Measurements from ENCODE around the gene GSG1. TPM values are rescaled to one million over a fixed set of nuclear protein-coding genes. Genes with fewer than 3 reads are reported as not detected.

GSG1 gene
- total RNA-seq, 1 donor from 2014 or later: not detected

- intact Hi-C loops (cut with DNase I): no loop called here
- no peak for ATAC-seq
Observed at GRCh38 chr12:13124656-13125505, 21.4 kb upstream of the GSG1 start.

GRCh38 chr12:13121568-13121967, 18.1 kb upstream of the GSG1 start:
- ATAC-seq (peak; percentile 44), DNase-seq (ENCODE audit: missing footprints) (no peak)
- intact Hi-C loops (cut with DNase I): no loop called here

More at GRCh38 chr12:13124656-13125505, 21.4 kb upstream of the GSG1 start:
- no peak for DNase-seq (ENCODE audit: missing footprints)

GRCh38 chr12:13120413-13120812, 16.9 kb upstream of the GSG1 start:
- DNase-seq (ENCODE audit: missing footprints) (no peak), ATAC-seq (no peak)
- intact Hi-C loops (cut with DNase I): no loop called here

- no peak for ATAC-seq
- intact Hi-C loops (cut with DNase I): no loop called here
- DNase-seq (ENCODE audit: missing footprints): no peak
Observed at GRCh38 chr12:13119826-13120225, 16.4 kb upstream of the GSG1 start.

- intact Hi-C loops (cut with DNase I): no loop called here
- ATAC-seq (peak; percentile 45), DNase-seq (ENCODE audit: missing footprints) (no peak)
Observed at GRCh38 chr12:13117029-13117428, 13.6 kb upstream of the GSG1 start.

- DNase-seq (ENCODE audit: missing footprints) (no peak), ATAC-seq (peak; percentile 15)
- intact Hi-C loops (cut with DNase I): no loop called here
Observed at GRCh38 chr12:13116259-13116658, 12.8 kb upstream of the GSG1 start.

GRCh38 chr12:13114251-13115052, 11.0 kb upstream of the GSG1 start:
- intact Hi-C loops (cut with DNase I): loop anchor here (2.0 kb wide), 1 partner anchor 14 kb away; no protein-coding TSS in a partner anchor
- ATAC-seq (no peak), DNase-seq (ENCODE audit: missing footprints) (no peak)

GRCh38 chr12:13112968-13113367, 9.5 kb upstream of the GSG1 start:
- DNase-seq (ENCODE audit: missing footprints): no peak
- no peak for ATAC-seq
- intact Hi-C loops (cut with DNase I): no loop called here

- no peak for DNase-seq (ENCODE audit: missing footprints)
- ATAC-seq: no peak
- intact Hi-C loops (cut with DNase I): loop anchor here (10.0 kb wide), 1 partner anchor 322 kb away; the partner anchor contains the start of gene APOLD1
Observed at GRCh38 chr12:13106666-13107065, 3.2 kb upstream of the GSG1 start.

GRCh38 chr12:13105781-13106180, 2.3 kb upstream of the GSG1 start:
- ATAC-seq: no peak
- DNase-seq (ENCODE audit: missing footprints): no peak
- intact Hi-C loops (cut with DNase I): loop anchor here (10.0 kb wide), 1 partner anchor 321 kb away; the partner anchor contains the start of gene APOLD1

GRCh38 chr12:13104409-13104808, 942 bp upstream of the GSG1 start:
- ATAC-seq (no peak), DNase-seq (ENCODE audit: missing footprints) (no peak)
- intact Hi-C loops (cut with DNase I): loop anchor here (10.0 kb wide), 1 partner anchor 320 kb away; the partner anchor contains the start of gene APOLD1

GRCh38 chr12:13102461-13103195, 839 bp downstream of the GSG1 start:
- ATAC-seq: no peak

GRCh38 chr12:13101821-13102375, 1.6 kb downstream of the GSG1 start:
- DNase-seq (ENCODE audit: missing footprints) (no peak), ATAC-seq (no peak)
- intact Hi-C loops (cut with DNase I): loop anchor here (2.0 to 10.0 kb wide), 4 partner anchors 13 to 317 kb away; partner anchors contain the start of gene APOLD1

More at GRCh38 chr12:13102461-13103195, 839 bp downstream of the GSG1 start:
- no peak for DNase-seq (ENCODE audit: missing footprints)
- intact Hi-C loops (cut with DNase I): loop anchor here (10.0 kb wide), 1 partner anchor 318 kb away; the partner anchor contains the start of gene APOLD1

- intact Hi-C loops (cut with DNase I): loop anchor here (2.0 to 10.0 kb wide), 4 partner anchors 14 to 316 kb away; partner anchors contain the start of gene APOLD1
- ATAC-seq: peak; percentile 88
- peak; percentile 97 for DNase-seq (ENCODE audit: missing footprints)
Observed at GRCh38 chr12:13100882-13101769, 2.3 kb downstream of the GSG1 start.

- ATAC-seq (no peak), DNase-seq (ENCODE audit: missing footprints) (no peak)
- intact Hi-C loops (cut with DNase I): loop anchor here (2.0 to 10.0 kb wide), 4 partner anchors 14 to 316 kb away; partner anchors contain the start of gene APOLD1
Observed at GRCh38 chr12:13100605-13100881, 2.9 kb downstream of the GSG1 start.

GRCh38 chr12:13099844-13100604, 3.4 kb downstream of the GSG1 start:
- DNase-seq (ENCODE audit: missing footprints): no peak
- intact Hi-C loops (cut with DNase I): loop anchor here (2.0 to 10.0 kb wide), 8 partner anchors 15 to 315 kb away; partner anchors contain the start of genes APOLD1 and HEBP1
- no peak for ATAC-seq
